Neural progenitor cell (in vitro differentiated cells): ENCODE data around the gene ACY1. TPM values are rescaled to one million over a fixed set of nuclear protein-coding genes. Genes with fewer than 3 reads are reported as not detected.

Experiments used
- DNase-seq: peaks from one replicate; pipeline ENCODE4 v3.0.0-alpha.2; 2016; ENCODE audit warnings: low spot score
- H2AFZ ChIP-seq: fragments of 200-600 bp; sonication (generic); replicated peaks from 2 replicates; pipeline ENCODE4 v1.6.1; 2016; ENCODE audit warnings: antibody characterized with exemption
- H3F3A ChIP-seq: fragments of 200-600 bp; sonication (generic); 2 replicates; pipeline ENCODE4 v1.6.1; 2016; ENCODE audit warnings: antibody characterized with exemption, low read depth
- H3K27ac ChIP-seq: fragments of 200-600 bp; sonication (generic); 2 replicates; pipeline ENCODE4 v1.5.1; 2016; ENCODE audit warnings: mild to moderate bottlenecking
- H3K27me3 ChIP-seq: fragments of 200-600 bp; sonication (generic); 2 replicates; pipeline ENCODE4 v1.6.1; 2016; ENCODE audit warnings: mild to moderate bottlenecking, moderate library complexity
- H3K36me3 ChIP-seq: fragments of 200-600 bp; sonication (generic); 2 replicates; pipeline ENCODE4 v1.5.1; 2016
- H3K4me1 ChIP-seq: fragments of 200-600 bp; sonication (generic); 2 replicates; pipeline ENCODE4 v1.6.1; 2016; ENCODE audit warnings: mixed run types
- H3K4me2 ChIP-seq: fragments of 200-600 bp; sonication (generic); 2 replicates; pipeline ENCODE4 v1.6.1; 2016
- H3K4me3 ChIP-seq: fragments of 200-600 bp; sonication (generic); 2 replicates; pipeline ENCODE4 v1.5.1; 2016
- H3K79me2 ChIP-seq: fragments of 200-600 bp; sonication (generic); 2 replicates; pipeline ENCODE4 v1.6.1; 2016; ENCODE audit warnings: low read depth
- H3K9ac ChIP-seq: fragments of 200-600 bp; sonication (generic); 2 replicates; pipeline ENCODE4 v1.6.1; 2016
- H3K9me3 ChIP-seq: fragments of 200-600 bp; sonication (generic); 2 replicates; pipeline ENCODE4 v1.5.1; 2016; ENCODE audit warnings: low read depth
- H4K20me1 ChIP-seq: fragments of 200-600 bp; sonication (generic); 2 replicates; pipeline ENCODE4 v1.6.1; 2016; ENCODE audit warnings: low read depth
- H3K27ac Mint-ChIP-seq: 3 replicates; pipeline ENCODE4 v1.8.0; 2021; ENCODE audit warnings: mixed read lengths
- H3K27me3 Mint-ChIP-seq: 2 replicates; pipeline ENCODE4 v1.8.0; 2022; ENCODE audit warnings: low read depth, mild to moderate bottlenecking, inconsistent platforms, moderate library complexity, mixed read lengths; ENCODE audit not compliant: insufficient read depth
- H3K36me3 Mint-ChIP-seq: 3 replicates; pipeline ENCODE4 v1.8.0; 2021; ENCODE audit warnings: mixed read lengths
- H3K4me1 Mint-ChIP-seq: 3 replicates; pipeline ENCODE4 v1.8.0; 2021; ENCODE audit warnings: mixed read lengths
- H3K4me3 Mint-ChIP-seq: 3 replicates; pipeline ENCODE4 v1.8.0; 2021; ENCODE audit warnings: mild to moderate bottlenecking, moderate library complexity, mixed read lengths
- H3K9me3 Mint-ChIP-seq: 3 replicates; pipeline ENCODE4 v1.8.0; 2020; ENCODE audit warnings: mixed read lengths
- CTCF ChIP-seq: fragments of 200-600 bp; sonication (generic); IDR thresholded peaks from 2 replicates; pipeline ENCODE4 v1.5.1; 2017; ENCODE audit warnings: antibody characterized with exemption, mild to moderate bottlenecking
- EZH2 ChIP-seq: fragments of 200-600 bp; sonication (generic); IDR thresholded peaks from 2 replicates; pipeline ENCODE4 v1.6.1; 2017; ENCODE audit warnings: antibody characterized with exemption, mild to moderate bottlenecking, moderate library complexity
- EZH2phosphoT487 ChIP-seq: fragments of 200-600 bp; sonication (generic); IDR thresholded peaks from 2 replicates; pipeline ENCODE4 v1.6.1; 2017; ENCODE audit warnings: antibody characterized with exemption
- total RNA-seq: library from RNA; depleted of rRNA; stranded (reverse); fragments of >200 nt; gene quantifications from 2 replicates; pipeline ENCODE4 v1.2.3, GENCODE V29; 2015; ENCODE audit warnings: low replicate concordance

The ACY1 gene
- total RNA-seq, 1 donor from 2014 or later = 17.3 TPM

- Histone ChIP-seq H3F3A (peaks cover 42% of the 10 kb centered on the region), H3K4me2 (peak overlapping the region; percentile 88), H3K9me3 (no peaks in the 10 kb centered on the region), H3K36me3 (no peaks in the 10 kb centered on the region), H3K79me2 (no peaks in the 10 kb centered on the region), H3K9ac (no peak overlapping the region), H3K27me3 (peaks cover 30% of the 10 kb centered on the region), H3K27ac (no peak overlapping the region), H4K20me1 (peaks cover 62% of the 10 kb centered on the region), H2AFZ (no peak overlapping the region), H3K4me3 (peak overlapping the region; percentile 5), H3K4me1 (peaks cover 60% of the 10 kb centered on the region)
- Mint-ChIP-seq H3K27me3 (peaks cover 14% of the 10 kb centered on the region), H3K4me3 (peak overlapping the region; percentile 82), H3K4me1 (peaks cover 59% of the 10 kb centered on the region), H3K36me3 (peaks cover 5% of the 10 kb centered on the region), H3K27ac (no peak overlapping the region), H3K9me3 (no peaks in the 10 kb centered on the region)
- TF ChIP-seq EZH2 (no peak), EZH2phosphoT487 (no peak), CTCF (no peak)
- DNase-seq = no peak
These were observed 18.8 kb upstream of the ACY1 start for GRCh38 chr3:51964521-51964920.

- H3K4me3 Mint-ChIP-seq = peak overlapping the region; percentile 94
These were observed 17.3 kb upstream of the ACY1 start for GRCh38 chr3:51966016-51966415.

DNA sequence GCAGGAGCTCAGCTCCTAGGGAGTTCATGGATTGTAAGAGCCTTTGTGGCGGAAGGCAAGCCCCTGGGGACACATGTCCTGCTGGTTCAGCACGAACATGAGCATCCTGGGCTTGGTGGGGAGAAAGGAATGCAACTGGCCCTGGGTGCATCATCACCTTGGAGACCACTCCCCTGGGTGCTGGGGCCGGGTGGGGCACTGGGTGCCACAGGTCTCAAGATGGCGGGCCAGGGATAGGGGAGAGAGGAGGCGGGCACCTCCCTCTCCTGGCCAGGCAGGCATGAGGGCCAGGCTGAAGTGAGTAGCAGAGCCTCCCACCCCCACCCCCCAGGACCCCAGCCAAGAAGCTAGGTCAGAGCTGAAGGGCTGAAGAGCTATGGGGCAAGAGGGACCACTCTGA is 16.8 kb upstream of the ACY1 start:
- TF ChIP-seq EZH2phosphoT487 = no peak
- no peak for TF ChIP-seq CTCF
- no peak for TF ChIP-seq EZH2
- peak overlapping the region; percentile 88 for H3K4me2 ChIP-seq
- H3K9ac ChIP-seq = no peak overlapping the region
- H2AFZ ChIP-seq = no peak overlapping the region
- peaks cover 49% of the 10 kb centered on the region for H4K20me1 ChIP-seq
- H3K27ac Mint-ChIP-seq = peak overlapping the region; percentile 96
- DNase-seq = no peak
- peaks cover 14% of the 10 kb centered on the region for H3K27me3 Mint-ChIP-seq
- H3K9me3 ChIP-seq = no peaks in the 10 kb centered on the region
- H3F3A ChIP-seq = peaks cover 51% of the 10 kb centered on the region
- peak overlapping the region; percentile 57 for H3K4me3 ChIP-seq
- H3K4me1 Mint-ChIP-seq = peaks cover 70% of the 10 kb centered on the region
- H3K4me3 Mint-ChIP-seq = peak overlapping the region; percentile 94
- no peaks in the 10 kb centered on the region for H3K79me2 ChIP-seq
- peaks cover 5% of the 10 kb centered on the region for H3K36me3 Mint-ChIP-seq
- H3K27ac ChIP-seq = no peak overlapping the region
- no peaks in the 10 kb centered on the region for H3K9me3 Mint-ChIP-seq
- H3K4me1 ChIP-seq = peaks cover 63% of the 10 kb centered on the region
- H3K36me3 ChIP-seq = no peaks in the 10 kb centered on the region
- peaks cover 22% of the 10 kb centered on the region for H3K27me3 ChIP-seq

More at GRCh38 chr3:51966016-51966415, 17.3 kb upstream of the ACY1 start:
- Histone ChIP-seq H3K4me3 (peak overlapping the region; percentile 57), H3K9me3 (no peaks in the 10 kb centered on the region), H3K79me2 (no peaks in the 10 kb centered on the region), H3K36me3 (no peaks in the 10 kb centered on the region), H4K20me1 (peaks cover 54% of the 10 kb centered on the region), H3K27me3 (peaks cover 26% of the 10 kb centered on the region), H3K4me1 (peaks cover 63% of the 10 kb centered on the region), H3K9ac (no peak overlapping the region), H2AFZ (no peak overlapping the region), H3K4me2 (peak overlapping the region; percentile 88), H3K27ac (no peak overlapping the region), H3F3A (peaks cover 46% of the 10 kb centered on the region)
- no peak for TF ChIP-seq EZH2
- no peak for TF ChIP-seq CTCF
- no peak for TF ChIP-seq EZH2phosphoT487
- Mint-ChIP-seq H3K4me1 (peaks cover 70% of the 10 kb centered on the region), H3K9me3 (no peaks in the 10 kb centered on the region), H3K36me3 (peaks cover 5% of the 10 kb centered on the region), H3K27me3 (peaks cover 16% of the 10 kb centered on the region), H3K27ac (peak overlapping the region; percentile 21)
- no peak for DNase-seq
